Measurements from ENCODE around the gene TPPP3. TPM values are rescaled to one million over a fixed set of nuclear protein-coding genes. Genes with fewer than 3 reads are reported as not detected.
"Not testable (repeated sequence)": the region's sequence is repeated elsewhere in the genome, so short reads cannot be mapped to it uniquely, and the experiment has no call there.

Gene TPPP3
- total RNA-seq, 4 donors from 2014 or later, result 5.7 to 13.6 (median 9.9) TPM

- peak in 1 of 2 donors; percentile 14 for DNase-seq (ENCODE audit: low spot score in 2 of 2)
- Histone ChIP-seq H3K27me3 (no peaks in the 10 kb centered on the region), H3K27ac (no peak overlapping the region), H3K4me3 (no peak overlapping the region), H3K4me1 (no peaks in the 10 kb centered on the region), H3K9me3 (no peaks in the 10 kb centered on the region), H3K36me3 (no peaks in the 10 kb centered on the region)
- TF ChIP-seq EP300 (IDR thresholded peaks at IDR 0.05) (no peak), POLR2A (IDR thresholded peaks at IDR 0.05) (no peak), CTCF (IDR thresholded peaks at IDR 0.05) (peak; percentile 18 to 69 (median 47))
Observed at GRCh38 chr16:67372664-67373063, 20.6 kb downstream of the TPPP3 start.

GRCh38 chr16:67370661-67371060, 22.6 kb downstream of the TPPP3 start:
- WGBS, 2 donors, result 87 to 93% methylated on average over 4 of the region's 4 CpGs
- H3K36me3 ChIP-seq, result no peaks in the 10 kb centered on the region
- H3K4me1 ChIP-seq, result no peaks in the 10 kb centered on the region
- H3K27ac ChIP-seq, result no peak overlapping the region
- H3K27me3 ChIP-seq, result no peaks in the 10 kb centered on the region
- no peak overlapping the region for H3K4me3 ChIP-seq
- DNase-seq (ENCODE audit: low spot score in 2 of 2), result no peak
- TF ChIP-seq EP300 (IDR thresholded peaks at IDR 0.05), result no peak
- no peak for TF ChIP-seq POLR2A (IDR thresholded peaks at IDR 0.05)
- TF ChIP-seq CTCF (IDR thresholded peaks at IDR 0.05), result no peak
- no peaks in the 10 kb centered on the region for H3K9me3 ChIP-seq

- H3K9me3 ChIP-seq, result no peaks in the 10 kb centered on the region
- H3K27me3 ChIP-seq, result no peaks in the 10 kb centered on the region
- no peak overlapping the region for H3K27ac ChIP-seq
- H3K4me1 ChIP-seq, result no peaks in the 10 kb centered on the region
- no peak for TF ChIP-seq CTCF (IDR thresholded peaks at IDR 0.05)
- TF ChIP-seq POLR2A (IDR thresholded peaks at IDR 0.05), result no peak
- no peak for TF ChIP-seq EP300 (IDR thresholded peaks at IDR 0.05)
- no peaks in the 10 kb centered on the region for H3K36me3 ChIP-seq
- no peak for DNase-seq (ENCODE audit: low spot score in 2 of 2)
- no peak overlapping the region for H3K4me3 ChIP-seq
Observed at GRCh38 chr16:67364600-67365235, 28.6 kb downstream of the TPPP3 start.

- WGBS, 2 donors, result 57 to 77% methylated on average over 3 of the region's 3 CpGs
- no peak for DNase-seq (ENCODE audit: low spot score in 2 of 2)
- Histone ChIP-seq H3K27ac (no peak overlapping the region), H3K9me3 (no peaks in the 10 kb centered on the region), H3K4me3 (no peak overlapping the region), H3K27me3 (peaks cover 0 to 2% of the 10 kb centered on the region in 2 donors), H3K36me3 (no peaks in the 10 kb centered on the region), H3K4me1 (no peaks in the 10 kb centered on the region)
- no peak for TF ChIP-seq EP300 (IDR thresholded peaks at IDR 0.05)
Observed at GRCh38 chr16:67361038-67361437, 32.3 kb downstream of the TPPP3 start.

- not testable (repeated sequence) for H3K4me1 ChIP-seq; H3K36me3 ChIP-seq; H3K27ac ChIP-seq; H3K27me3 ChIP-seq; H3K4me3 ChIP-seq; H3K9me3 ChIP-seq; DNase-seq (ENCODE audit: low spot score in 2 of 2)
- 97 to 98% methylated on average over 8 of the region's 8 CpGs for WGBS, 2 donors
Observed at GRCh38 chr16:67359540-67360269, 33.6 kb downstream of the TPPP3 start.

GRCh38 chr16:67357561-67357960, 35.7 kb downstream of the TPPP3 start:
- no peaks in the 10 kb centered on the region for H3K4me1 ChIP-seq
- peaks cover 0 to 2% of the 10 kb centered on the region in 2 donors for H3K27me3 ChIP-seq
- TF ChIP-seq EP300 (IDR thresholded peaks at IDR 0.05) (no peak), POLR2A (IDR thresholded peaks at IDR 0.05) (no peak), CTCF (IDR thresholded peaks at IDR 0.05) (no peak)
- DNase-seq (ENCODE audit: low spot score in 2 of 2), result no peak
- H3K27ac ChIP-seq, result no peak overlapping the region
- no peaks in the 10 kb centered on the region for H3K9me3 ChIP-seq
- no peak overlapping the region for H3K4me3 ChIP-seq
- H3K36me3 ChIP-seq, result no peaks in the 10 kb centered on the region
- 55 to 74% methylated on average over 4 of the region's 4 CpGs for WGBS, 2 donors
